Adrenal gland (tissue), 5 donors: ENCODE measurements around the gene TBC1D1.

Experiments
- POLR2A ChIP-seq, 2 donors: fragments of 450-650 bp; IDR thresholded peaks; one replicate each; pipeline ENCODE4 v1.6.1; 2017; ENCODE audit warnings: antibody characterized with exemption in 2 of 2, mild to moderate bottlenecking in 2 of 2, moderate library complexity in 1 of 2
- TF ChIP-seq, protein P1 (sequence below), 6 experiments: fragments of 450-650 bp in 4 of 6; fragments of 200-600 bp in 2 of 6; sonication (generic) in 1 of 6; IDR thresholded peaks; 1 replicate in 5 of 6; 2 replicates in 1 of 6; pipeline versions ENCODE4 v1.5.1 to v1.8.0; 2016 to 2021; ENCODE audit warnings: antibody characterized with exemption in 6 of 6, mild to moderate bottlenecking in 2 of 6, moderate library complexity in 1 of 6
- donor health status: DM: no; HTN: no; CAD: no.

DNA sequence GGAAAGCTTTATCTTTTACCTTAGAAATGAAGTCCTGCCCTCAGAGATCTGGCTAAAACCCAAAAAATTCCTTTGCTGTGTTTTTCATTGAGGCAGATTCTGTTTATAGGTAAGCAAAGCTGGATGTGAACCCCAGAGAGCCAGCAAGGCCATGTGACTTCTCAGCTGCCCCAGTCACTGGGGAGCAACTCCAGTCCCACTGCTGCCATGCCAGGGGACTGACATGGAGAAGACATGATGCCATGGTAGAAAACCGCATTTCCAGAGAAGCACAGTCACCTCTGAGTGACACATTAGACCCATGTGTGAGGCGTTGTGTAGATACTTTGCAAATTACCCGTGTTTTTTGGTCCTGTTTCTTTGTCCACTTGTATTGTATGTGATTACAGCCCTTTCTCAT, 114.8 kb downstream of the TBC1D1 start:
- TF ChIP-seq, protein P1, sequence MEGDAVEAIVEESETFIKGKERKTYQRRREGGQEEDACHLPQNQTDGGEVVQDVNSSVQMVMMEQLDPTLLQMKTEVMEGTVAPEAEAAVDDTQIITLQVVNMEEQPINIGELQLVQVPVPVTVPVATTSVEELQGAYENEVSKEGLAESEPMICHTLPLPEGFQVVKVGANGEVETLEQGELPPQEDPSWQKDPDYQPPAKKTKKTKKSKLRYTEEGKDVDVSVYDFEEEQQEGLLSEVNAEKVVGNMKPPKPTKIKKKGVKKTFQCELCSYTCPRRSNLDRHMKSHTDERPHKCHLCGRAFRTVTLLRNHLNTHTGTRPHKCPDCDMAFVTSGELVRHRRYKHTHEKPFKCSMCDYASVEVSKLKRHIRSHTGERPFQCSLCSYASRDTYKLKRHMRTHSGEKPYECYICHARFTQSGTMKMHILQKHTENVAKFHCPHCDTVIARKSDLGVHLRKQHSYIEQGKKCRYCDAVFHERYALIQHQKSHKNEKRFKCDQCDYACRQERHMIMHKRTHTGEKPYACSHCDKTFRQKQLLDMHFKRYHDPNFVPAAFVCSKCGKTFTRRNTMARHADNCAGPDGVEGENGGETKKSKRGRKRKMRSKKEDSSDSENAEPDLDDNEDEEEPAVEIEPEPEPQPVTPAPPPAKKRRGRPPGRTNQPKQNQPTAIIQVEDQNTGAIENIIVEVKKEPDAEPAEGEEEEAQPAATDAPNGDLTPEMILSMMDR (IDR thresholded peaks at IDR 0.05): no peak
- TF ChIP-seq POLR2A (IDR thresholded peaks at IDR 0.05): no peak
